K562 (cell line): ENCODE measurements around the gene ARG1.

ENCODE experiments used
- EZH2 ChIP-seq: IDR thresholded peaks from 2 replicates; pipeline ENCODE4 v1.6.1; 2012; ENCODE audit warnings: low read depth, mild to moderate bottlenecking, inconsistent platforms, low read length, borderline replicate concordance
- POLR2A ChIP-seq: fragments of 450-650 bp; conservative IDR thresholded peaks from 2 replicates; pipeline ENCODE4 v1.6.1; 2016
- RFX5 ChIP-seq: IDR thresholded peaks from 2 replicates; pipeline ENCODE4 v1.6.1; 2011; ENCODE audit warnings: low read depth, mild to moderate bottlenecking, improper control_type of control experiment, low read length
- SAFB2 ChIP-seq: fragments of 200-400 bp; formaldehyde crosslinking; IDR thresholded peaks from 2 replicates; pipeline ENCODE4 v1.6.1; 2018; ENCODE audit warnings: borderline replicate concordance, low read length, low read depth, moderate library complexity; ENCODE audit not compliant: severe bottlenecking
- ZNF224 ChIP-seq: sonication (generic); formaldehyde crosslinking; IDR thresholded peaks from 2 replicates; pipeline ENCODE4 v1.8.0; 2022; ENCODE audit warnings: mild to moderate bottlenecking, missing genetic modification reagents
- TF ChIP-seq, protein P1 (sequence below): fragments of 450-650 bp; IDR thresholded peaks from 2 replicates; pipeline ENCODE4 v1.7.1; 2018; ENCODE audit warnings: mild to moderate bottlenecking, low read depth; ENCODE audit not compliant: partially characterized antibody

DNA sequence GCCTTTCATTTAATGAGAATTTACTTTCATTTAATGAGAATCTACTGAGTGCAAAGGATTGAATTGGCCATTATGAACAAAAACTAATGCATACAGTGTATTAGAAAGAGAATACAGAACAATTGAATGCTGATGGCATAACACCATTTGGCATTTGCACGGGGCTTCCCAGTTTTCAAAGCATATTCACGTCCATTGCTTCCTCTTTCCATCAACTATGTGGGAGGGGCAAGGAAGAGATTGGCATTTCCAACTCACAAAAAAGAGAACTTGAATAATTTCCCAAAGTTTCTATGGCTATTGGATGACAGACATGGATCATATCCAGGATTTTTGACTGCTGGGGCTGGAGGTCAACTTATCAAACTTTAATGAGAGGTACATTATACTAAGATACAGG lies 23.2 kb upstream of the ARG1 start:
- no peak for TF ChIP-seq SAFB2
- no peak for TF ChIP-seq RFX5
- TF ChIP-seq POLR2A = no peak
- TF ChIP-seq, protein P1, sequence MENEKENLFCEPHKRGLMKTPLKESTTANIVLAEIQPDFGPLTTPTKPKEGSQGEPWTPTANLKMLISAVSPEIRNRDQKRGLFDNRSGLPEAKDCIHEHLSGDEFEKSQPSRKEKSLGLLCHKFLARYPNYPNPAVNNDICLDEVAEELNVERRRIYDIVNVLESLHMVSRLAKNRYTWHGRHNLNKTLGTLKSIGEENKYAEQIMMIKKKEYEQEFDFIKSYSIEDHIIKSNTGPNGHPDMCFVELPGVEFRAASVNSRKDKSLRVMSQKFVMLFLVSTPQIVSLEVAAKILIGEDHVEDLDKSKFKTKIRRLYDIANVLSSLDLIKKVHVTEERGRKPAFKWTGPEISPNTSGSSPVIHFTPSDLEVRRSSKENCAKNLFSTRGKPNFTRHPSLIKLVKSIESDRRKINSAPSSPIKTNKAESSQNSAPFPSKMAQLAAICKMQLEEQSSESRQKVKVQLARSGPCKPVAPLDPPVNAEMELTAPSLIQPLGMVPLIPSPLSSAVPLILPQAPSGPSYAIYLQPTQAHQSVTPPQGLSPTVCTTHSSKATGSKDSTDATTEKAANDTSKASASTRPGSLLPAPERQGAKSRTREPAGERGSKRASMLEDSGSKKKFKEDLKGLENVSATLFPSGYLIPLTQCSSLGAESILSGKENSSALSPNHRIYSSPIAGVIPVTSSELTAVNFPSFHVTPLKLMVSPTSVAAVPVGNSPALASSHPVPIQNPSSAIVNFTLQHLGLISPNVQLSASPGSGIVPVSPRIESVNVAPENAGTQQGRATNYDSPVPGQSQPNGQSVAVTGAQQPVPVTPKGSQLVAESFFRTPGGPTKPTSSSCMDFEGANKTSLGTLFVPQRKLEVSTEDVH = no peak
- no peak for TF ChIP-seq ZNF224 (CRISPR knock-in tag)
- no peak for TF ChIP-seq EZH2
